HG02938 (cell line): ENCODE data around the gene APPBP2.
"Not testable (repeated sequence)": the region's sequence is repeated elsewhere in the genome, so short reads cannot be mapped to it uniquely, and the experiment has no call there.

Experiments used
- ATAC-seq: cut with Tn5 transposase; IDR thresholded peaks from one replicate; pipeline ENCODE4 v1.9.1; 2021; ENCODE audit warnings: mild to moderate bottlenecking, moderate library complexity; ENCODE audit not compliant: unreplicated experiment

APPBP2 gene, protein sequence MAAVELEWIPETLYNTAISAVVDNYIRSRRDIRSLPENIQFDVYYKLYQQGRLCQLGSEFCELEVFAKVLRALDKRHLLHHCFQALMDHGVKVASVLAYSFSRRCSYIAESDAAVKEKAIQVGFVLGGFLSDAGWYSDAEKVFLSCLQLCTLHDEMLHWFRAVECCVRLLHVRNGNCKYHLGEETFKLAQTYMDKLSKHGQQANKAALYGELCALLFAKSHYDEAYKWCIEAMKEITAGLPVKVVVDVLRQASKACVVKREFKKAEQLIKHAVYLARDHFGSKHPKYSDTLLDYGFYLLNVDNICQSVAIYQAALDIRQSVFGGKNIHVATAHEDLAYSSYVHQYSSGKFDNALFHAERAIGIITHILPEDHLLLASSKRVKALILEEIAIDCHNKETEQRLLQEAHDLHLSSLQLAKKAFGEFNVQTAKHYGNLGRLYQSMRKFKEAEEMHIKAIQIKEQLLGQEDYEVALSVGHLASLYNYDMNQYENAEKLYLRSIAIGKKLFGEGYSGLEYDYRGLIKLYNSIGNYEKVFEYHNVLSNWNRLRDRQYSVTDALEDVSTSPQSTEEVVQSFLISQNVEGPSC

DNA sequence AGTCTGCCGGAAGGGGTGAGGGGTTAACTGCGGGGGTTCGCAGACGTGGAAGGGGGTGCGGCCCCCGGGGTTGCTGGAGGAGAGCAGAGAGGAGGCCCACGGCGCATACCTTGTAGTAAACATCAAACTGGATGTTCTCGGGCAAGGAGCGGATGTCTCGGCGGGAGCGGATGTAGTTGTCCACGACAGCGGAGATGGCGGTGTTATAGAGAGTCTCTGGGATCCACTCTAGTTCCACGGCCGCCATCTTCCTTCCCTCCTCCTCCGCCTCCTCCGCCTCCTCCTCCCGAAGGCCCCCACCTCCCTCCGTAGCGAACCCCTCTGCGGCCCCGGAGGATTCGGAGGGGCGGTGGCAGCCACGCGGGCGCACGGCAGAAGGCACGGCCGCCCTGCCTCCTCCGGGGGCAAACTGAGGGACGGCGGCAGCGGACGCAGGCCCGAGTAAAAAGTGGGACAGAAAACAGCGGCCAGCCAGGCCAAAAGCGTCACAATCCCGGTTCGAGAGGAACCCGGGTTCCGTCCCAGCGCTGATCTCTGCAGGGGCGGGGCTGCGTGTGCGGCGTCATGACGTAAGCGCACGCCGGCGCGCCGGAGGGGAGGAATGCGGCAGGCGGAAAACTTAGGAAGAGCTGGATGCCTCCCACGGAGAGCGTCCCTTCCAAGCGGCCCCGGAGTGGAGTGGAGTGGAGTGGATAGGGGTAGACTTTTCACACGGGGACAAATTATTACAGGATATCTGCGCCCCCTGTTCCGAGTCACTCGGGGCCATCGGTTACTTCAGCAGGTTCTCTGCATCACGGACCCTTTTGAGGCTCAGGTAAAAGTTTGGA, at the start of gene APPBP2:
TSS of gene APPBP2 (minus strand) at position 558 of the 830 bp plus-strand sequence. CDS start at position 247, 311 bp downstream.
- peak; percentile 92 for ATAC-seq

DNA sequence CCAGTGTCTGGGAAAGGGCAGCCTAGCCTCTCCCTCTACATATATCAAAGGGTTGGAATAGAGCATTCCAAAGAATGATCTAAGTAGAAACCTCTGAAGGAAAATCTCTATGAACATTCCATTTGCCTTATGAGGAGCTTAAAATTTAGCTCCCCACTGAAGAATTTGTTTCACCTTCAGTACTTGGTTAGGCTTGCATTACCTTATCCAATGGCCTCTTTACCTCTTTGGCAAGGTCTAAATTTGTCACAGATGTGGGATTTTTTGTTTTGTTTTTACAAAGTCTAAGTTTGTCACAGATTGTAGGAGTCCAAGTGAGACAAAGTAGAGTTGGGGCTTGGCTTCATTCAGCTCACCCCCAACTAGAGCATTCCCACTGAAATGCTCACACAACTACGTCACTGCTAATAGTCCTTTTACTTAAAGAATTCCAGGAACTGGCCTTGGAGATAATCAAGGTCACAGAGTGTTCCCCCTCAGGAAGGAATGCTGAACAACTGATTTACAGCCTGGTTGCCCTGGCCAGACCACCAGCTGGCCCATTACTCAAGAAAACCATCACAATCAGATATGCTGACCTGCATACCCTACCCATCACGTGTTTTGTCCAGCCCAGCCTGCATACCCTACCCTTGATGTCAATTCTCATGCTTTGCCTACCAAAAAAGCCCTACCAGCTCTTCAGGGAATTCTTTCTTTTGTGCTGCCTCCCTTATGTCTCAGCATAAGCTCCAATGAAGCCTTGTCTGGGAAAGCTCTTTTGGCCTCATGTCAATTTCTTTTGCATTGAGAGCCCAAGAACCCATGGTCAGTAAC, 47.4 kb upstream of the APPBP2 start:
- ATAC-seq, result no peak

DNA sequence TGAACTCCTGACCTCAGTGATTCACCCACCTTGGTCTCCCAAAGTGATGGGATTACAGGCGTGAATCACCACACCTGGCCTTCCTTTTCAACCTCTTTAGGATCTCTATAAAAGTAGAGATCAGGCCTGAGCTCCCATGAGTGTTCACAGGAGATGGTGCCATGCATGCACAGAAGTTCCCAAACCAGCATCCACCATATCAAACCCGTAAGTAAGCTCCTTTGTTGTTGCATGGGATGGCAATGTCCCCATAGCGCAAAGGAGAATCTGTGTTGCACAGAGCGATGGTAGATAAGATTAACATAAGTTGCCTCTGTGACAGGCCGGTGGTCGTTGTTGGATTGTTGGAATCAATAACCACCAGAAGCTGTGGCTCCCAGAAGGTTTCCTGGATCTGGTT, 39.2 kb upstream of the APPBP2 start:
- no peak for ATAC-seq

DNA sequence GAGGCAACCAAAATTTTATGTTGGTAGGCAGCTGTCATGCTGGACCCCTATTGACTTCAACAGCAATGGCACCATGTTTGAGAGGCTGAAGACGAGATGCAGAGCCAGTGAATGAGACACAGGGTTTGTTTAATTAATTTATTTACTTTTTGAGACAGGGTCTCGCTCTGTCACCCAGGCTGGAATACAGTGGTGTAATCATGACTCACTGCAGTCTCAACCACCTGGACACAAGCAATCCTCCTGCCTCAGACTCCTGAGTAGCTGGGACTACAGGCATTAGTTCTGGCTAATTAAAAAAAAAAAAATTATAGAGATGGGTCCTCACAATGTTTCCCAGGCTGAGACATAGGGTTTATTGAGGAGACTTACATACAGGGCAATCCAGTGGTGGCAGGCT, 37.7 kb upstream of the APPBP2 start:
- no peak for ATAC-seq

DNA sequence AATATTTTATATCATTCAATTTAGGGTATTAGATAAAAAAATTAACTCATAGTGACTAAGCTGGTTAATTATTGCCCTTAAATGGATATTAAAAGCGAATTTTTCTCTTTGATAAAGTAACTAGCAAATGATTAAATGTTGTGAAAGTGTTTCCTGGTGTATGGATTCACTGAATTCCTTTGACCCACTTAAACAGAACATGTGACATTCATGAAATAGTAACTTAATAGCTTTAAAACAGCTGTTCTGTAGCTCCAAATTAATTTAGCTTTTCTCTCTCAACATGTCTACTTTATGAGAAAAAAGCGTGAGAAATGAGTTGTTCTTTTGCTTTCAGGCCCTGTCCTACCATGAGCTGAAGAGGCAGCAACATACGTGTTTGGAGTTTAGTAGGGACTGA, 36.4 kb upstream of the APPBP2 start:
- no peak for ATAC-seq

DNA sequence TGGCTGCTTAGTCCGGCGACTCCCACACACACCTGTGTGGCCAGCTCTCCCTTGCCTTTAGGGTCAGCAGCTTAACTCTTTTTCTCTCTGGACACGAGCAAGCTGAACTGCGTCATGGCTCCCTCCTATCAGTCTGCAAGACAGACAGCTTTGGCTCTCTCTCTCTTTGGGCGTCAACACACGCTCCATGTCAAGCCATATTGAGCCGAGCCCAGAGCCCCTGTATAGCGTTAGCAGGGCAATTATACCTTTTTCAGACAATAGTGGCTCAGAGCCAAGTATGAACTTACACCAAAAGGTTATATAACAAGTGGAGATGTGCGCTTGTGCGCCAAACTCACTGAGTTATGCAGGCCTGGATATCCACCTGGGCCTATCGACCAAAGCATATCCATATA, 34.8 kb upstream of the APPBP2 start:
- ATAC-seq, result no peak

DNA sequence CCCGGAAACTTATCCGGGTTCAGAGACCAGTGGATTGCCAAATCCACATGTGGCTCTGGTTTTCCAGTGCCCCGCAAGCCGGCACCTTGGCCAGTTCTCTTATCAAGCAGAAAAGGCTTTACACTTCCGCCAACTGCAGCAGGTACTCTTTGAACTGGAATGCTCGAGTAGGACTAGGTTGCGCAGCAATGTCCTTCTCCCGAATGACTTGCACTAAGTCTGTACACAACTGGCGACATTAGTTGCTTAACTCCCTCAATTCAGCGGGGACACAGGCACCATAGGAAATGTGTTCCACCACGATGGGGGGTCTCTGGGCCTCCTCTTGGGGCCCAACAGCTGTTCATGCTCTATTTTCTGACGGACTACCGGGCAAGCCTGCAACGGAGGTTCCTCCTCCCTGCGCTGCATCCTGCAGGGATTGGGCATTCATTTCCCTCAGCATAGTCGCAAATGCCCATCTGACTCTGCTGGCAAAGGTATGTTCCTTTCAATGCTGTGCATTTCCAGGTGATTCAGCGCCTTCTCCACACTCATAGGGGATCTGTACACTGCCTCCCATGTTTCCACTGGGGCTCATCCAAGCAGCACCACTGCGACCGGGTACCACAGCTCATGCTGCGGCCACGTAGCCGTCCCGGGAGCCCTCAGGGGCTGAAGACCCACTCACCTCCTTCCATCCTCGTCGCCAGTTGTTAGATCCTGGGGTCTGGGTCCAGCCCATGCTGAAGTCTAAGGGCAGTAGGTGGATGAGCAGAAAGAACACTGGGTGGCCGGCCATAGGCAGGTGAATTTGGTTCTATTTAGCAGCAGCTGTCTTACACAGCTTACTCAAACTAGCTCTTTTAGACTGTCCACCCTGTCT, 34.2 kb upstream of the APPBP2 start:
- no peak for ATAC-seq

DNA sequence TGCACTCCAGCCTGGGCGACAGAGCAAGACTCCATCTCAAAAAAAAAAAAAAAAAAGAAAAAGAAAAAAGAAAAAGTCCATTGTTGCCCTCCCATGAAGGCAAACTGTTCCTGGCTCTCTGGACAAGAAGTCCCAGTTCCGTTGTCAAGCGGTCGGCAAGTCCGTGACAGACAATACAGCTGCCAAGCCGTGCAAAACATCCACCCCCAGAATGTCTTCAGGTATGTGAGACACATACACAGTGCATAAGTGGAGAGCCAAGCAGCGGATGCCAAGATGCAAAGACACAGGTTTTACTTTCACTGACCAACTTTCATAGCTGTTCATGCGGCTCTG, 33.6 kb upstream of the APPBP2 start:
- no peak for ATAC-seq

DNA sequence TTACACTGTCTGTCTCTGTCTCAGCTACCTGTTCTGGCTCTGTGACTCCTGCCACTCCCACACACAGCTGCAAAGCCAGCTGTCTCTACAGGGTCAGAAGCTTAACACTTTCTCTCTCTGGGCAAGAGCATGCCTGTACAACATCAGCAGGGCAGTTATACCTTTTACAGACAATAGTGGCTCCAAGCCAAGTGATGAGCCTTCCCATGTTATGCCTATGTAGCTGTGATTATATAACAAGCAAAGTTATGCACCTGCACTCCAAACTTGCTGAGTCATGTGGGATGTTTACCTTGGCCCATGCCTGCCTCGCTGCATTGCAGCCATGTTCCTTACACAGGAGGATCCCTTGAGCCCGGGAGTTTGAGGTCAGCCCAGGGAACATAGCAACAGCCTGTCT, 31.8 kb upstream of the APPBP2 start:
- ATAC-seq, result no peak

DNA sequence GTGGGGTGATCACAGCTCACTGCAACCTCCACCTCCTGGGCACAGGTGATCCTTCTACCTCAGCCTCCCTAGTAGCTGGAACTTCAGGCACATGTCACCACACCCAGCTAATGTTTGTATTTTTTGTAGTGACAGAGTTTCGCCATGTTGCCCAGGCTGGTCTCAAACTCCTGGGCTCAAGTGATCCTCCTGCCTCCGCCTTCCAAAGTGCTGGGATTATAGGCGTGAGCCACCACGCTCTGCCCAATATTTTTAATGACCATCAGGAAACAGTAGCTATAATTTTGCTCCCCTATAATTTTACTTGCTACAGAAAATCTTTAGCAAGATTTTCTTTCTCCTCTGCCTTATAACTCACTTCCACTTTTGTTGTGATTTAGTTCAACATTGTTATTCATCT, 29.7 kb upstream of the APPBP2 start:
- ATAC-seq, result no peak

DNA sequence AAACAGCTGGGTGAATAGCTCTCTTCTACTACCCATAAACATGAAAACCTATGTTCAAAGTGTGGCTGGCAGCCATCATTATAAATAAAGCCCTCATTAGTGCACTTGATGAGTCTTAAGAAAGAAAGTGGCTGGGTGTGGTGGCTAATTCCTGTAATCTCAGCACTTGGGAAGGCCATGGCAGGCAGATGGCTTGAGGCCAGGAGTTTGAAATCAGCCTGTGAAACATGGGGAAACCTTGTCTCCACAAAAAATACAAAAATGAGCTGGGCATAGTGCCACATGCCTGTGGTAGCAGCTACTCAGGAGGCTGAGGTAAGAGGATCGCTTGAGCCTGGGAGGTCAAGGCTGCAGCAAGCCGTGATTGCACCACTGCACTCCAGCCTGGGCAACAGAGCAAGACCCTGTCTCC, 28.3 kb upstream of the APPBP2 start:
- no peak for ATAC-seq

DNA sequence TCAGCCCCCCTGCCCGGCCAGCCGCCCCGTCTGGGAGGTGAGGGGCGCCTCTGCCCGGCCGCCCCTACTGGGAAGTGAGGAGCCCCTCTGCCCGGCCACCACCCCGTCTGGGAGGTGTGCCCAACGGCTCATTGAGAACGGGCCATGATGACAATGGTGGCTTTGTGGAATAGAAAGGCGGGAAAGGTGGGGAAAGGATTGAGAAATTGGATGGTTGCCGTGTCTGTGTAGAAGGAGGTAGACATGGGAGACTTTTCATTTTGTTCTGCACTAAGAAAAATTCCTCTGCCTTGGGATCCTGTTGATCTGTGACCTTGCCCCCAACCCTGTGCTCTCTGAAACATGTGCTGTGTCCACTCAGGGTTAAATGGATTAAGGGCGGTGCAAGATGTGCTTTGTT, 26.2 kb upstream of the APPBP2 start:
- ATAC-seq, result not testable (repeated sequence)

DNA sequence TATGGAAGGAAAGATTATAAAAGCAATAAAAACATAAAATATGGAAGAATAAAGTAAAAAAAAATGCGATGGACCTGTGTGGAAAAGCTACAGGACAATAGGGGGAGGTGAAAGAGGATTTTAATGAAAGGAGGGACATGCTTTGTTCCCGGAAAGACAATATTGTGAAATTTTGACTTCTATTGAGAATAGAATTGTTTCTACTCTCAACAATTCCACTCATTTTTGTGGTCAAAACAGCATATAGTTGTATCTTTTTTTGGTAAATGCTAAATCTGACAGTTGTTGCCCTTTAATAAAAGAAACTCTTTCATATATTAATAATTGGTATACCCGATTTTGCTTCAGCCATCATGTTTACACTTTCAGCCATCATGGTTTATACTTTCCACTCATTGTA, 22.9 kb upstream of the APPBP2 start:
- no peak for ATAC-seq

DNA sequence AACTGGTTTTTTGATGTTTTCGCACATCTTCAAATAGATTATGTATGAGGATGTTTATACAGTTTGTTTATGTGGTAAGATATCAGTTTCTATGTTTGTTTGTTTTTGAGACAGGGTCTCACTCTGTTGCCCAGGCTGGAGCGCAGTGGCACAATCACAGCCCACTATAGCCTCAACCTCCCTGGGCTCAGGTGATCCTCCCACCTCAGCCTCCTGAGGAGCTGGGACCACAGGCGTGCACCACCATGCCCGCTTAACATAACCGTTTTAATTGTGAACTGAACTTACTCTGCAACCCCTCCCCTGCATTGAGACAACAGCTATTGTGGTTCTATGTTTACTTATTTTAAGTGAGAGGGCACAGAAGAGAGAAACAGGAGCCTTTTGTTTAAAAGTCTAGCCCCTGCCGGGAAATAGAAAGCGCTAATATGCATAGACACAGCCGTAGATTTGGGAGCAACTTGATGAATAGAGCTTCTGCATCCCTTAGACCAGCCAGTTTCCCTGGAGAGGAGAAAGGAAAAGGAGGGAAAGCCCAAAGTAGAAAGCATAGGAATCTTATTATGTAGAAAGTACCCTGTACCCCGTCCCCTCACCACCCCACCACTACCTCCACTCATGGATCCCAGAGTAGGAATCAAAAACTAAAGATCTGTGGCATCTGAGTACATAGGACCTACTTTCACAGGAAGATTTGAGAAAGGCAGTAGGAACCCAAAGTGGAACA, 19.6 kb upstream of the APPBP2 start:
- no peak for ATAC-seq

DNA sequence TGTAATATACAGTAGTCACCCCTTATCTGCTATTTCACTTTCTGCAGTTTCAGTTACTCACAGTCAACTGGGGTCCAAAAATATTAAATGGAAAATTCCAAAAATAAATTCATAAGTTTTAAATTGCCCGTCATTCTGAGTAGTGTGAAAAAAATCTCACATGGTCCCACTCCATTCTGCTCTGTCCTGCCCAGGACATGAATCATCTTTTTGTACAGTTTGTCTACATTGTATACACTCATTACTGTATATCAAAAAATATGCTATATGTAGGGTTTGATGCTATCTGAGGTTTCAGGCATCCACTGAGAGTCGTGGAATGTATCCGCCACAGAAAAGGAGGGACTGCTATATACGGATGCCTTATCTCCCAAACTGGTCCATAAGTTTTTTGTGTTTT, 16.0 kb upstream of the APPBP2 start:
- no peak for ATAC-seq

DNA sequence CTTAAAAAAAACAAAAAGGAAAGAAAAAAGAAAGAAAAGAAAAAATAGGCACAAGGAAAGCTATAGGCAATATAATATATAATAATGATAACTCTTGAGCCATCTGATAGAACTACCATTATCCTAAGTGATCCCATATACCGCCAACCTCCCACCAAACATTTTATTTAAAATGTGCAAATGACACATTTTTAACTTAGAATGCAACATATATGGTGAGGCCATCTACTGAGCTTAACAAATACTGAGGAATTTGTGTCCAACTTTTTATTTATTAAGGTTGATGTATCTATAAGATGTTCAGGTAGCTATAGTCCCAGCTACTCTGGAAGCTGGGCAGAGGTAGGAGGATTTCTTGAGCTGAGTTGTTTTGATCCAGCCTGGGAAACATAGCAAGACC, 14.4 kb upstream of the APPBP2 start:
- no peak for ATAC-seq

DNA sequence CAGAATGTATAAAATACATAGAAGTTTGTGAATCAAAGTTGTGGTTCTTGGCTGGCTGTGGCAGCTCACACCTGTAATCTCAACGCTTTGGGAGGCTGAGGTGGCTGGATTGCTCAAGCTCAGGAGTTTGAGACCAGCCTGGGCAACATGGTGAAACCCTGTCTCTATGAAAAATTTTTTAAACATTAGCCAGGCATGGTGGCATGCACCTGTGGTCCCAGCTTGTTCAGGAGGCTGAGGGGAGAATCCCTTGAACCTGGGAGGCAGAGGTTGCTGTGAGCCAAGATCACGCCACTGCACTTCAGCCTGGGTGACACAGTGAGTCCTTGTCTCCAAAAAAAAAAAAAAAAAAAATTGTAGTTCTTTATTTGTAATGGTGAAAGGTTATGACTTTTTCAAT, 13.8 kb upstream of the APPBP2 start:
- ATAC-seq, result no peak

DNA sequence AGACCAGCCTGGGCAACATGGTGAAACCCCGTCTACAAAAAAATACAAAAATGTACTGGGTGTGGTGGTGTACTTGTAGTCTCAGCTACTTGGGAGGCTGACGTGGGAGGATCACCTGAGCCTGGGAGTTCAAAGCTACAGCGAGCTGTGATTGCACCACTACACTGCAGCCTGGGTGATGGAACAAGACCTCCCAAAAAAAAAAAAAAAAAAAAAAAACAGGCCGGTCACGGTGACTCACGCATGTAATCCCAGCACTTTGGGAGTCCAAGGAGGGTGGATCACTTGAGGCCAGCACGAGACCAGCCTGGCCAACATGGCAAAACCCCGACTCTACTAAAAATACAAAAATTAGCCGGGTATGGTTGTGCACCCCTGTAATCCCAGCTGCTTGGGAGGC, 12.7 kb upstream of the APPBP2 start:
- no peak for ATAC-seq
